Testis (tissue), 2 donors: ENCODE measurements around the gene HECTD4.
"Not testable (repeated sequence)": the region's sequence is repeated elsewhere in the genome, so short reads cannot be mapped to it uniquely, and the experiment has no call there.

ENCODE experiments used
- POLR2A ChIP-seq: fragments of 450-650 bp; IDR thresholded peaks from one replicate; pipeline ENCODE4 v1.6.1; 2017; ENCODE audit warnings: antibody characterized with exemption, mild to moderate bottlenecking, moderate library complexity
- TF ChIP-seq, protein P1 (sequence below), 3 experiments: fragments of 450-650 bp in 2 of 3; fragments of 200-600 bp in 1 of 3; sonication (generic) in 1 of 3; IDR thresholded peaks; one replicate each; pipeline ENCODE4 v1.5.1; 2016 to 2019; ENCODE audit warnings: antibody characterized with exemption in 3 of 3, mild to moderate bottlenecking in 2 of 3, moderate library complexity in 1 of 3

GRCh38 chr12:112334999-112335398 lies 47.2 kb downstream of the HECTD4 start:
- TF ChIP-seq, protein P1, sequence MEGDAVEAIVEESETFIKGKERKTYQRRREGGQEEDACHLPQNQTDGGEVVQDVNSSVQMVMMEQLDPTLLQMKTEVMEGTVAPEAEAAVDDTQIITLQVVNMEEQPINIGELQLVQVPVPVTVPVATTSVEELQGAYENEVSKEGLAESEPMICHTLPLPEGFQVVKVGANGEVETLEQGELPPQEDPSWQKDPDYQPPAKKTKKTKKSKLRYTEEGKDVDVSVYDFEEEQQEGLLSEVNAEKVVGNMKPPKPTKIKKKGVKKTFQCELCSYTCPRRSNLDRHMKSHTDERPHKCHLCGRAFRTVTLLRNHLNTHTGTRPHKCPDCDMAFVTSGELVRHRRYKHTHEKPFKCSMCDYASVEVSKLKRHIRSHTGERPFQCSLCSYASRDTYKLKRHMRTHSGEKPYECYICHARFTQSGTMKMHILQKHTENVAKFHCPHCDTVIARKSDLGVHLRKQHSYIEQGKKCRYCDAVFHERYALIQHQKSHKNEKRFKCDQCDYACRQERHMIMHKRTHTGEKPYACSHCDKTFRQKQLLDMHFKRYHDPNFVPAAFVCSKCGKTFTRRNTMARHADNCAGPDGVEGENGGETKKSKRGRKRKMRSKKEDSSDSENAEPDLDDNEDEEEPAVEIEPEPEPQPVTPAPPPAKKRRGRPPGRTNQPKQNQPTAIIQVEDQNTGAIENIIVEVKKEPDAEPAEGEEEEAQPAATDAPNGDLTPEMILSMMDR (IDR thresholded peaks at IDR 0.05) = not testable (repeated sequence)
- not testable (repeated sequence) for TF ChIP-seq POLR2A
